HCEC 1CT (cell line): ENCODE measurements around the gene GYG1.
"Not testable (repeated sequence)": the region's sequence is repeated elsewhere in the genome, so short reads cannot be mapped to it uniquely, and the experiment has no call there.

Source experiments
- DNase-seq: peaks from one replicate; pipeline ENCODE4 v3.0.0-alpha.2; 2017

Gene GYG1

GRCh38 chr3:148991219-148992026 is at the start of gene GYG1:
TSS of gene GYG1 (plus strand) at chr3:148991540. CDS start at chr3:148991641, 101 bp downstream.
- peak; percentile 84 for DNase-seq

GRCh38 chr3:148943506-148944205 is 47.7 kb upstream of the GYG1 start:
- peak; percentile 94 for DNase-seq

DNA sequence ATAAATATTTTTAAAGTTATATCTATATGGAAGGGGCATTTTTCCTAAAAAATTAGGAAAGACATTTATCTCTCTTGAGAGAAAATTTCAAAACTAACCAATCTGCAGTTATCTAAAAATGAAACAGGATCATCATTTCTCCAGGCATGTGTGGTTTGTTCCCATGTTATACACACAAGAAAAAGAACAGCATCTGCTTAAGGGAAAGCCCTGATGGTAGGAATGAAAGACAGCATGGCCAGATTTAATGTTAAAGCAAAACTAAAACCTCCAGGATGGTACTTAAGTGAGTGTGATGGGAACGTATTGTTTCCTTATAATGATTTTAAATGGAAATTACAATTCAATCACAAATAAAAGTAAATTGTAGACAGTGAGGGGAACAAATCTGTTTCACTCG is 46.2 kb upstream of the GYG1 start:
- DNase-seq, result no peak

DNA sequence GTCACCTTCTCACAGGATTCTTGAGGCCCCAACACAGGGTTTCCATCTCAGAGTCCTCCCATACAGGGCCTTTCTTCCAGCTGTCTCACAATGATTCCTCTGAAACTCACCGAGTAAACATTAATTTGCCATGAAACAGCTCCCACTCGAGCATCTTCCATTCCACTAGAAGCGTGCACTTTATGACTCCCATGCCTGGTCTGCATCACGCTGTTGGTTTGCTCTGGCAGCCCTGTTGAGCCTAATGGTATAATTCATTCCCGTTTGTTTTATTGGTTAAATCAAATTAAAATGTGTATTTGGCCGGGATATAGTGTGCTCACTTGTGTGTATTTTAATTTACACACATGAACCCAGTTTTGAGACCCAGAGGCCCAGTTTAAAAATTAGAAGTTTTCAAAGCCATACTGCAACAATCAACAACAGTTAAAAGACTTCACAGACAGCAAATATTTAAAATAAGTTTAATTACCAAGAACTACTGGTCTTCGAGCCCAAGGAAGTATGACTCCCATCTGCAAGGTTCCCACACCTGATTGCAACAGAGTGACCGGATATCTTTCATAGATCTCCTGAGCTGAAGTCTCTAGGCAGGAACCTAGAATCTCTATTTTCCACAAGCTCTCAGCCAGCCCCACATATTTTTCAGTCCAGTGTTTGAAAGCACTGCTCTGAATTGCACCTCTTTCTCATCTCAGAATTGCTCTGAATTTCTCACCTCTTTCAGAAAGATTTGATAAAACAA is 42.3 kb upstream of the GYG1 start:
- DNase-seq, result no peak

GRCh38 chr3:148950806-148951205 is 40.5 kb upstream of the GYG1 start:
- DNase-seq, result peak; percentile 52

DNA sequence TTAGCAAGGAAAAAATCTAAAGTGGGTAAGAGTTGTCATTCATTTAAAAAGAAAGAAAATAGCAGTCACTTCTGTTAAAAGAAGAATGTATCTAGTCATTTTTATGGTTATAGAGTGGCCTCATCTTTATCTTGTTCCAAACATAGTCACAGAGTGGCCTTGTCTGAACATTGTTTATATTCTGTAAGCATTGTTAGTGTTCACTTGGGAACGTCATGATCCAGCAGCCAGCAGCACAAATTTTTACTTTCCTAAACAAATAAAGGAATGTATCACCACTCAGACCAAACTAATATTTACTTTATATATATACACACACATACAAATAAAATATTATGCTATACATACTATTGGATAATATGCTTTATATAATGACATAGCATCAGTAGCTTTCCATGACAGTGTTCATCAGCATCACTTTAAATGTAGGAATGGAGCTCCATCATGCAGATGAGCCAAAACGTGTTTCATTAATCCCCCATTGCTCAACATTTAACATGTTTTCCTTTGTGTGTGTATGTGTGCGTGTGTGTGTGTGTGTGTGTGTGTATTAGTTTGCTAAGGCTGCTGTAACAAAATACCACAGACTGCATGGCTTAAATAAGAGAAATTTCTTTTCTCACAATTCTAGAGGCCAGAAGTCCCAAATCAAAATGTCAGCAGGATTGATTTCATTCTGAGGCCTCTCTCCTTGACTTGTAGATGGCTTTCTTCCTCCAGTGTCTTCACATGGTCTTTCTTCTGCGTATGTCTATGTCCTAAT is 39.6 kb upstream of the GYG1 start:
- no peak for DNase-seq

DNA sequence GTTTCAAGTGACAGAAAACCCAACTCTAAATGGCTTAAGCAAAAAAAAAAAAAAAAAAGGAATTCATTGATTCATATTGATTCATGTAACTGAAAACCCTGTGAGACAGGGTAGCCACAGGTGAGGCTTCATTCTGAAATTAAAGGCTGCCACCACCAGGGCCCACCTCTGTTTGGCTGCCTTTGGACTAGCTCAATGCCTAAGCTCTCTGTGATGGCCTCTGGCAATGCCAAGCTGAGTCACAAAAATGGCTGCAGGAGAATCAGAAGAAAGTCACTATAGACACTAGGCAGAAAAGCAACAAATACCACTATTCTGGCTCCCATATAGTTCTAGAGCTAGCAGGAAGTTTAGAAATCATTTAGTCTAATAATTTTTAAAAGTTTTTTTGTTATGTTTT is 38.2 kb upstream of the GYG1 start:
- no peak for DNase-seq

- DNase-seq, result peak; percentile 29
Measured at GRCh38 chr3:148954981-148955380, 36.4 kb upstream of the GYG1 start.

- peak; percentile 84 for DNase-seq
Measured at GRCh38 chr3:148955544-148956346, 35.6 kb upstream of the GYG1 start.

- no peak for DNase-seq
Measured at GRCh38 chr3:148957586-148957985, 33.8 kb upstream of the GYG1 start.

DNA sequence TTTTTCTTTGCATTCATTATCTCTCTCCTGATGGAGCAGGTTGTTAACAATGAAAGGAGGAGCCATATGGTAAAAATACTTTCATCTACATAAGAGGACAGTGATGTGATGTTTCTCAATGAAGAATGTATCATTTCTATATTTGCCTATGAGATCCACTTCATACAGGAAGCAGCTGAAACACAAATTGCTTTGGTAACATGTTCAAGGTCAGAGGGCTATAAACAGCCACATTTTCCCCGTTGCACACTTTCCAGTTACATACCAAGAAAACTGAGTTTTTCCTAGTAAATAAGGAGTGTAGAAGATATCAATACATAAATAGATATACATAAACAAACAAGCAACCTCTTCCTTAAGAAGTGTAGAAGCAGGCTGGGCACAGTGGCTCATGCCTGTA is 32.6 kb upstream of the GYG1 start:
- no peak for DNase-seq

DNA sequence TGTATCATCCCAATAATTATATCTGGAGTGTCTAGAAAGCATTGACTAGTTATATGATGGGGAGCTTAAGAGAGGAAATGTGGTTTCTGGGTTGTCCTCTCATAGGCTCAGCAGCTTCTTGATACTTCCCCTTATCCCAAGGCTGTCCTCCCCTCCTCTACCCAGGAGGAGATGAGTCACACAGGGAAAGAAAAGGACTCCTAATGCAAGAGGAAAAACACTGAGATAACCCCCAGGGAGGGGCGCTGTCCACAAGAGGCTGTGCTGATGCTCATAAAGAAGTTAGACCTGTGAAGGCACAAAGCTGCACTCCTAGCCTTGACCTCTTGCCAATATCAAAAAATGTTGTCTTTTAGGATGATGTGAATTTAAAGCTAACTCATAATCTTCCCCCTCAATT is 28.8 kb upstream of the GYG1 start:
- peak; percentile 79 for DNase-seq

DNA sequence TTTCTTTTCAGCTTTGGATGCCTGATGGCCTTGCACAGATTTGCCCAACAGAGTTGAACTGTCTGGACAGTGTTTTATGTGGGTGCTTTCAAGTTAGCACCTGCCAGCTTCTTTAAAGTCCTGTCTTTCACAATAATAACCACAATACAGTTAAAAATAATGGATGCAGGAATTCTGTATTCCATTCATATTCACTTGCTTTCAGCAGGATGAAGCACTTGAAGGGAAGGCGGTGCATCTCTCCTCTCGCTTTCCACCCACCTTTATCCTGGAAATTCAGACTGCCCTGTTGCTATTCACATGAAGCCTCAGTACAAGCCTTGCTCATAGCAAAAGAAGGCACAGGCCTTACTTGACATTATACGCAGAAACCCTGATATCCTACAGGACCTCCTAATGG is 26.5 kb upstream of the GYG1 start:
- DNase-seq, result no peak

DNA sequence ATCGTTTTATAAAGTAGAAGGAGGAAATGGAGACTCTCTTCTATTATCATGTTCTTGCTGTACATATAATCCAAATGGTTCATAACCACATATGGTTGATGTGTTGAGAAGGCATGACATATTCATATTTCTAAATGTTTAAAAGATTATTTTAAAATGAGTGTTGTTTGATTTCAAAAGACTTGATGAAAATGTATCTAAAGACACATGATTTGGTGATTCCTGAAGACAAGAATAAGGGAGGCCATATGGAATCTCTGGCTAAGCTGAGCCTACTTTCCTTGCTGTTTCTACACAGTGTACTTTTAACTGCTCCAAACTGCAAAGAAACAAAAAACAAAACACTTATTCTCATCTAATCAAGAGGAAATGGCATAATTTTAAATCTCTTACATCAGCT is 23.0 kb upstream of the GYG1 start:
- DNase-seq, result no peak

DNA sequence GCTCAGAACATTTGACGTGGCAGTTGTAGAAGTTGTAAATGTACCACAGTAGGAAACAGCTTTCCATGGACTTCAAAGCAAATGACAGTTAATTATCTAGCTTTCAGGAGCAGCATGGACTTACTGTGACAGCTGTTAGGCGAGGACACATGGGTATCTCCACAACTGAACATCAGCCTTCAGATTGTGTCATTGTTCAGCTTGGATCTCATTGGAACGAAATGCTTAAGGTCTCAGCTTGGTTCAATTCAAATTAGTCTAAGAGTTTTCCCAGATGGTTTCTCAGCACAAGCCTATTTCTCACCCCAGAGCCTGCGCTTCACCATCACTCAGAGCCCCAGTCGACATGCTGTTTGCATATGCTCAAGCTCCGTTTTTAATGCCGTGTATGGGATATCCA is 21.1 kb upstream of the GYG1 start:
- DNase-seq, result no peak

GRCh38 chr3:148971401-148972163 is 19.8 kb upstream of the GYG1 start:
- DNase-seq, result peak; percentile 20

DNA sequence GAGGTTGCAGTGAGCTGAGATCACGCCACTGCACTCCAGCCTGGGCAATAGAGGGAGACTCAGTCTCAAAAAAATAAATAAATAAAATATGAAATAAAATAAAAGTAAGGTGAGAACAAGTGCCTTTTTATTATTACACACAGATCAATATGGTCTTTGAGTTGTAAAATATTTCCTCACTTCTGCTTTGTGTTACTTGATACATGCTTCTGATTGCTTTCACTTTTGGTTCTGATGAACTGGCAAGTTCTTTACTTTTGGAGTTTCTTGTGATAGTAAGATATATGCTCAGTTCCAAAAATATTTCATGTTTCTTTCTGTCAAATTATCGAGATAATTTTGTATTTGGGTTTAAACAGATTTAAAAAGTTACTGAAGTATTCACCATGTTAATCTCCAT is 16.6 kb upstream of the GYG1 start:
- no peak for DNase-seq

DNA sequence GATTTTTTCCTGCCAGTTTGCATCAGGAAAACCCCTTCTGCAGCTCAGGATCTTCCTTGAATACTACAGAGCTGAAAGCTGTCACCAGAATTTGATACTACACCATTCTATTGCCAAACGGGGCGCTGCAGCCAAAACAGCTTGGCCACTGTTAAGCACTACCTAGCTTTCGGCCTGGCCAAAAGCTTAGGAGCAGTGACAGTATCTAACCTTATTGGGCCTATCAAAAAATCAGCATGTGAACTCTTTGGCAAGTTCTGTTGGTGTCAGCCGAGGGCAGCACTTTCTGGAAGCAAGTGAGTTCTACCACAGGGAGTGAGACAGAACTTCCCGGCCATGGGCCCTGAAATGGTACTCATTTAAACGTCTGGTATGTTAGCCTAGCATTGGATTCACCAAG is 16.1 kb upstream of the GYG1 start:
- no peak for DNase-seq

GRCh38 chr3:148975696-148976095 is 15.6 kb upstream of the GYG1 start:
- DNase-seq, result no peak

DNA sequence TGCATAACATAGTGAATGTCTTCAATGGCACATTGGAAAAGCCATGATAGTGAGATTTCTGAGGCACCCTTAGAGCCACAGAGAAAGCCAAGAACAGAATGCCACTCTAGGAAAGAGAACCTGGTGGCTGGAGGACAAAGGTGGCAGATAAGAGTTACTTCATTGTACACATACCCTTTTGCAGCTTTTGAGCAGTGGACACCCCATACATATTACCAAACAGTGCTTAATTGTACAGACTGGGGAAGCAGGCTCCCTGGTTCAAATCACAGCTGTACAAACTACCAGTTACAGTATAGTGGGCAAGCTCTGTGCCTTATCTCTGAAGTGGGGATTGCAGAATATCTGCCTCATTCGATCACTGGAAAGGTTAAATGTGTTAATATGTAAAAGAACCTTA is 10.1 kb upstream of the GYG1 start:
- no peak for DNase-seq

DNA sequence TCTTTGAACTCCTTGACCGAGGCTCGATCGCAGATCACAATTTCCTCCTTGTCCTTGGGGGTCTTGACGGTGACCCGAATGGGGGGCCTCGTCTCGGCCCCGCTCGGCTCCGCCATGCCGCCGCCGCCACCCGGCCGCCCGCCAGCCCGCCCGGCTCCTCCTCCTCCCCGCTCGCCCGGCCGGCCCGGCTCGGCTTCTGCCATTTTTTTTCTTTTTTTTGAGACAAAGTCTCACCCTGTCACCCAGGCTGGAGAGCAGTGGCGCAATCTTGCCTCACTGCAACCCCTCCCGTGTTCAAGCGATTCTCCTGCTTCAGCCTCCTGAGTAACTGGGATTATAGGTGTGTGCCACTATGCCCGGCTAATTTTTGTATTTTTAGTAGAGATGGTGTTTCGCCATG is 3.8 kb upstream of the GYG1 start:
- DNase-seq, result not testable (repeated sequence)
